Smooth muscle cell of the pulmonary artery (primary cell): ENCODE measurements around the gene TEAD1. TPM values are rescaled to one million over a fixed set of nuclear protein-coding genes. Genes with fewer than 3 reads are reported as not detected.

Experiments
- total RNA-seq: library from RNA; depleted of rRNA; stranded (reverse); fragments of >200 nt; gene quantifications from 2 replicates; pipeline ENCODE4 v1.2.3, GENCODE V29; 2014

Gene TEAD1
- total RNA-seq: 104 and 107 TPM in 2 replicates

GRCh38 chr11:12673924-12674570, at the start of gene TEAD1:
Gene TEAD1 (plus strand): TSS chr11:12674421.

